ENCODE measurements around the gene KSR2. TPM values are rescaled to one million over a fixed set of nuclear protein-coding genes. Genes with fewer than 3 reads are reported as not detected.
A peak's percentile ranks its signal among the peaks of the same experiment; 100 is the strongest.

Gene KSR2
- total RNA-seq, 2 donors from 2014 or later: 1.1 to 1.6 TPM

DNA sequence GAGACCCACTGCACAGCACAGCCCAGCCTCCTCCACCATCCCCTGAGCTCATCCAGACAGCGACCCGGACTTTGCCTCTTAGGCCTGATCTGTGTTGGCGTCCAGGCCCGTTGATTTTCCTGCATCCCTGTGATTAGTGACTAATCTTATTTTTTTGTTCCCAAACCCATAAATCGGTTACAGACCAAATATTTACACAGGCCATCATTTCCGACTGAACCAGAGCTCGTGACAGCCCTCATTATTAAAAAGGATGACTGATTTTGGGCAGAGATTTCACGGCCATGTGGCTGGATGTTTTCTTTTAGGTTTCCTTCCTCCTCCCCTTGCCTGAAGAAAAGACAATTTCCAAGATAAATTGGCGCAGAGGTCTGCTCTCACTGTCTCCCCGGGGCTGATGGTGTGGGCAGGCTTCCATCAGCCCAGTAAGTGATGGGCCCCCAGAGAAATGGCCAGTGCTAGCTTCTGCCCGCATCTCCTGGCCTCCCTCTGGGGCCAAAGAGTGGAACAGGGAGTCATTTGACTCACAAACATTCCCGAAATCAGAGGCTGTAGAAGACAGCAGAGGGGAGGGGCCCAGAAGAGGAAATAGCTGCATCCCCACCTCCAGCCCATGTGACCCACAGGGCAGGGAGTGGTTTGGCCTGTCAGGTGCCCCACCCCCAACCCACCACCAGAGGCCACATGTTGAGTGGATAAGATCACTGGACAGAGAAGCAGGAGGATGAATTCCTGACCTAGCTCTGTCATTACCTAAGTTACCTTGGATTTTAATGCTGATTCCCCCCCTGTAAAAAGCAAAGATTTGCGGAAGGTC, 283.5 kb downstream of the KSR2 start:
- peak; percentile 100 for ATAC-seq
- intact Hi-C loops (cut with DNase I, micrococcal nuclease): no loop called here
- peak; percentile 69 to 88 for DNase-seq

- intact Hi-C loops (cut with DNase I, micrococcal nuclease): no loop called here
- ATAC-seq (no peak), DNase-seq (no peak)
Observed at GRCh38 chr12:117684471-117684870, 284.3 kb downstream of the KSR2 start.

DNA sequence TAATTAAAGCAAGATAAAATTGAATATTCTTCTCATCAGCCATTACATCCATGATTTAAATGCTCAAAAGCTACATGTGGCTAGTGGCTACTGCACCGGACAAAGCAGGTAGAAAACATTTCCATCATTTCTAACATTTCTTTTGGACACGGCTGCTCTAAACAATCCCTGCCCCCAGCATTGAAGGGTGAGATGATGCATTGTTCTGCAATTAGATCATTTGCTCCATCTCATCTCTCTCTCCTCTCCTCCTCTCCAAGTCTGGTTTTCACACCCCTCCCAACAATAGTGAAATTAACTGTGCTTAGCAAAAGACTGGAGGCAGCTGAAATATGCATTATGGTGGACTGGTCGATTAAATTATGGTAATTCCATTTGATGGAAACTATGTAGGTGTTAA, 288.5 kb downstream of the KSR2 start:
- no peak for DNase-seq
- intact Hi-C loops (cut with DNase I, micrococcal nuclease): no loop called here
- no peak for ATAC-seq

DNA sequence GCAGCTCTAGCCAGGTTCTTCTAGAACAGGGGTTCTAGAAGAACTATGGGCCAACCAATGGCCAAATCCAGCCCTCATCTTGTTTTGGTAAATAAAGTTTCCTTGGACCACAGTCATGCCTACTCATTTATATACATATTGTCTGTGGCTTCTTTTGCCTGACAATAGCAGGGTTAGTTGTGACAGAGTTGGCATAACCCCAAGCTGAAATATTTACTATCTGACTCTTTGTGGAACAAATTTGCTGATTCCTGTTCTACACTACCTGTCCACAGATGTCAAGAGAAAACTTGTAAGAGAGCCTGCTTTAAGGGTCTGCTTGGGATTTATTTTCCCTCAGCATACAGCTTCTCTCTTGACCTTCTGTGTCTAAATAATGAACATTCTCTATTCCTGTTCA, 289.0 kb downstream of the KSR2 start:
- DNase-seq (no peak), ATAC-seq (no peak)
- intact Hi-C loops (cut with DNase I, micrococcal nuclease): no loop called here

DNA sequence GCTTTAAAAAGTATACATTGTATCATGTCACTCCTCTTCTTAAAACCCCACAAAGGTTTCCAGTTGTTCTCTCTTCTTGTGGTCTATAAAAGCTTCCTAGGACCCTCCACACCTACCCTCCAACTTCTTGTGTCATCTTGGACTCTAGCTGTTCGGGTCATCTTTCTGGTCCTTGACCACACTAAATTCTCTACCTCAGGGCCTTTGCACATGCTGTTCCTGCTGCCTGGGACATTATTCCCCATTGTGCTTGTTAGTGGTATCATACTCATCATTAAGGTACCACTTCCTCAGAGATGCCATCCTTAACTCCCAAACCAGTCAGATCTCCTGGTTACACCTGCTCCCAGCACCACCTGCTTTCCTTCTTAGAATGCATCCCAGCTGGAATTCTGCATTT, 294.0 kb downstream of the KSR2 start:
- no peak for DNase-seq
- intact Hi-C loops (cut with DNase I, micrococcal nuclease): no loop called here
- ATAC-seq: no peak

DNA sequence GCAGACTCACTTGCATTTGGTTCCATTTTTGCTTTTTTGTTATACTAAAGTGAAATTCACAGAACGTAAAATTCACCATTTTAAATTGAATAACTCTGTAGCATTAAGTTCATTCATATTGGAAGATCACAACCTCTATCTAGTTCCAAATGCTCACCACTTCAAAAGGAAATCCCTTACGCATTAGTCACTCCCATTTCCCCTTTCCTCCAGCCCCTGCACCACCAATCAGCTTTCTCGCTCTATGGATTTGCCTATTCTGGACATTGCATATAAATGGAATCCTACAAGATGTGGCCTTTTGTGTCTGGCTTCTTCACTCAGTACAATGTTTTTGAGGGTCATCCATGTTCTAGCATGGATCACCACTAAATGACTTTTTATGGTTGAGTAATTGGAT, 294.5 kb downstream of the KSR2 start:
- ATAC-seq: no peak
- no peak for DNase-seq
- intact Hi-C loops (cut with DNase I, micrococcal nuclease): no loop called here

- no peak for ATAC-seq
- intact Hi-C loops (cut with DNase I, micrococcal nuclease): no loop called here
- DNase-seq: peak in 1 of 2 donors; percentile 34
Observed at GRCh38 chr12:117671734-117672133, 297.1 kb downstream of the KSR2 start.

DNA sequence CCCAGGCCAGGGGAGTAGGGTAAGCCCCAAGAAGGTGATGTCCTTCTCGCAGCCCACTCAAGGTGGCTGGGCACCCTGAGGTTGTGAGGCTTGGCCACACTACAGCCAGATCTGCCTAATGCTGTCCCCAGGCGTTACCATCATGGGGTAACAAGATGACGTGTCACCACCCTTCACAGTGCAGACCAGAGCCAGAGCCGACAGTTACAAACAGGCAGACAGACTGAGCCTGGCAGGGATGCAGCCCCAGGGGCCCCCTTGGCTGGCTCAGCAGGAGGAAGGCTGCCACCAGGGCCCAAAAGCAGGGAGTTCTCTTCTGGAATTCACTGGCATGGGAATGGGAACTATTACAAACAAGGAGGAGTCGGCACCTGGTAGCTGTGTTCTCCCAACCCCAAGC, 304.6 kb downstream of the KSR2 start:
- ATAC-seq: no peak

GRCh38 chr12:117662620-117663395, 306.0 kb downstream of the KSR2 start:
- ATAC-seq (no peak), DNase-seq (no peak)
- intact Hi-C loops (cut with DNase I, micrococcal nuclease): no loop called here

More for the DNA sequence above, 304.6 kb downstream of the KSR2 start:
- DNase-seq: no peak
- intact Hi-C loops (cut with DNase I, micrococcal nuclease): no loop called here

- no peak for DNase-seq
- intact Hi-C loops (cut with DNase I, micrococcal nuclease): no loop called here
Observed at GRCh38 chr12:117662220-117662619, 306.6 kb downstream of the KSR2 start.

GRCh38 chr12:117661471-117661870, 307.3 kb downstream of the KSR2 start:
- intact Hi-C loops (cut with DNase I, micrococcal nuclease): no loop called here
- DNase-seq (no peak), ATAC-seq (no peak)

More at GRCh38 chr12:117662220-117662619, 306.6 kb downstream of the KSR2 start:
- ATAC-seq: no peak

GRCh38 chr12:117660896-117661295, 307.9 kb downstream of the KSR2 start:
- ATAC-seq: no peak
- DNase-seq: no peak
- intact Hi-C loops (cut with DNase I, micrococcal nuclease): no loop called here

GRCh38 chr12:117658226-117658625, 310.6 kb downstream of the KSR2 start:
- DNase-seq: no peak
- ATAC-seq: no peak
- intact Hi-C loops (cut with DNase I, micrococcal nuclease): no loop called here

GRCh38 chr12:117649796-117650195, 319.0 kb downstream of the KSR2 start:
- ATAC-seq (no peak), DNase-seq (no peak)
- intact Hi-C loops (cut with DNase I, micrococcal nuclease): no loop called here

- ATAC-seq (no peak), DNase-seq (no peak)
- intact Hi-C loops (cut with DNase I, micrococcal nuclease): no loop called here
Observed at GRCh38 chr12:117646520-117646919, 322.3 kb downstream of the KSR2 start.

- ATAC-seq (no peak), DNase-seq (no peak)
- intact Hi-C loops (cut with DNase I, micrococcal nuclease): no loop called here
Observed at GRCh38 chr12:117645473-117645872, 323.3 kb downstream of the KSR2 start.

DNA sequence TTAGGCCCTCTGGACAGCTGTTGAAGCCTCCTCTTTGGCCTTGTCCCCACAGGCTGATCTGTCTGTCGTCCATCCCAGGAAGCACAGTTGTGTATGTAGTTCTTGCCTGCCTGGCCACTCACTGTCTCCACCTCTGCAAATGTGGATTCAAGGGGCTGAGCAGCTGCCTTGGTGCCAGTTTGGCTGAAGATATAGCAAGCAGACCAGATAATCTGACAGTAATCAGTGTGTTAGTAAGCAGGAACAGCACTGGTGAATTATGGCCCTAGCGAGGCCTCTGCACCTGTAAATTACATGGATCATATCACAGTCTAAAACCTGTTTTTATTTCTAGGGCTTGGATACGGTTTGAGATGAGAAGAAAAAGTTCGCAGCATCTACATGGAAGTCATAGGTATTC, 324.8 kb downstream of the KSR2 start:
- DNase-seq: no peak
- intact Hi-C loops (cut with DNase I, micrococcal nuclease): no loop called here
- no peak for ATAC-seq

- DNase-seq (no peak), ATAC-seq (no peak)
- intact Hi-C loops (cut with DNase I, micrococcal nuclease): no loop called here
Observed at GRCh38 chr12:117641885-117642284, 326.9 kb downstream of the KSR2 start.

GRCh38 chr12:117640511-117640910, 328.3 kb downstream of the KSR2 start:
- no peak for DNase-seq
- intact Hi-C loops (cut with DNase I, micrococcal nuclease): no loop called here
- no peak for ATAC-seq

DNA sequence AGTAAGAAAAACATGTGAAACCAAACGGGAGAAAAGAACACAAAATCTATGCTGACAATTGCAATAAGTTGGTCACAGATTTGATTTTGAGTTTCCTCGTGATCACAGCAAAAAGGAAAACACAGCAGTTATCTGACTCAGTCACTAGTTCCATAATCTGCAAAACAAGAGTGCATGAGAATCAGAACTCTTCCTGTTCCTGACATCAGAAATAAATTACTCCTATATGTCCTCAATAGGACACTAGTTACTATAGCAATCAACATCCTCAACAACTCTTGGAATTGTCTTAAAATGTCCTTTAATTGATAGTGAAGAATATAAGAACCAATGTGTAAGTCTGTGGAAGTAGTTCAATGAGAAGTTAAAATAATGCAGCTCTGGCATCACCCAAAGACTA, 339.3 kb downstream of the KSR2 start:
- DNase-seq: no peak
- intact Hi-C loops (cut with DNase I, micrococcal nuclease): no loop called here
- no peak for ATAC-seq

Data from left colon (tissue), 2 donors.